HL-60 (cell line): ENCODE measurements around the gene MYADML2.

Experiments used
- CTCF ChIP-seq: IDR thresholded peaks from one replicate; pipeline ENCODE4 v1.5.1; 2011; ENCODE audit warnings: low read length, control low read depth, inconsistent platforms; ENCODE audit not compliant: insufficient read depth
- GABPA ChIP-seq: IDR thresholded peaks from 2 replicates; pipeline ENCODE4 v1.6.1; 2012; ENCODE audit warnings: low read depth
- POLR2AphosphoS5 ChIP-seq: IDR thresholded peaks from 2 replicates; pipeline ENCODE4 v1.6.1; 2012; ENCODE audit warnings: low read depth
- SPI1 ChIP-seq: IDR thresholded peaks from 2 replicates; pipeline ENCODE4 v1.6.1; 2012; ENCODE audit warnings: low read depth, mild to moderate bottlenecking, borderline replicate concordance

- no peak for TF ChIP-seq CTCF
- no peak for TF ChIP-seq POLR2AphosphoS5
- no peak for TF ChIP-seq SPI1
- TF ChIP-seq GABPA: no peak
Measured at GRCh38 chr17:81973432-81973831, 26.4 kb upstream of the MYADML2 start.
